ENCODE measurements around the gene CACTIN.

The CACTIN gene

GRCh38 chr19:3671680-3672574 lies 45.3 kb upstream of the CACTIN start:
- peak; percentile 36 to 52 for DNase-seq (ENCODE audit: low read depth in 2 of 2)
- H3K4me3 ChIP-seq (replicated peaks in 1 of 2; ENCODE audit: low read depth in 2 of 2, low read length in 2 of 2), result no peak overlapping the region
- peak; percentile 11 for TF ChIP-seq CTCF (IDR thresholded peaks at IDR 0.05; ENCODE audit: low read depth, low read length)

GRCh38 chr19:3670796-3671679 lies 44.4 kb upstream of the CACTIN start:
- no peak for TF ChIP-seq CTCF (IDR thresholded peaks at IDR 0.05; ENCODE audit: low read depth, low read length)
- peak overlapping the region in 1 of 2 donors; percentile 36 for H3K4me3 ChIP-seq (replicated peaks in 1 of 2; ENCODE audit: low read depth in 2 of 2, low read length in 2 of 2)

GRCh38 chr19:3669947-3670795 lies 43.6 kb upstream of the CACTIN start:
- DNase-seq (ENCODE audit: low read depth in 2 of 2), result peak; percentile 93 to 97
- TF ChIP-seq CTCF (IDR thresholded peaks at IDR 0.05; ENCODE audit: low read depth, low read length), result no peak

More at GRCh38 chr19:3670796-3671679, 44.4 kb upstream of the CACTIN start:
- peak; percentile 86 to 87 for DNase-seq (ENCODE audit: low read depth in 2 of 2)

DNA sequence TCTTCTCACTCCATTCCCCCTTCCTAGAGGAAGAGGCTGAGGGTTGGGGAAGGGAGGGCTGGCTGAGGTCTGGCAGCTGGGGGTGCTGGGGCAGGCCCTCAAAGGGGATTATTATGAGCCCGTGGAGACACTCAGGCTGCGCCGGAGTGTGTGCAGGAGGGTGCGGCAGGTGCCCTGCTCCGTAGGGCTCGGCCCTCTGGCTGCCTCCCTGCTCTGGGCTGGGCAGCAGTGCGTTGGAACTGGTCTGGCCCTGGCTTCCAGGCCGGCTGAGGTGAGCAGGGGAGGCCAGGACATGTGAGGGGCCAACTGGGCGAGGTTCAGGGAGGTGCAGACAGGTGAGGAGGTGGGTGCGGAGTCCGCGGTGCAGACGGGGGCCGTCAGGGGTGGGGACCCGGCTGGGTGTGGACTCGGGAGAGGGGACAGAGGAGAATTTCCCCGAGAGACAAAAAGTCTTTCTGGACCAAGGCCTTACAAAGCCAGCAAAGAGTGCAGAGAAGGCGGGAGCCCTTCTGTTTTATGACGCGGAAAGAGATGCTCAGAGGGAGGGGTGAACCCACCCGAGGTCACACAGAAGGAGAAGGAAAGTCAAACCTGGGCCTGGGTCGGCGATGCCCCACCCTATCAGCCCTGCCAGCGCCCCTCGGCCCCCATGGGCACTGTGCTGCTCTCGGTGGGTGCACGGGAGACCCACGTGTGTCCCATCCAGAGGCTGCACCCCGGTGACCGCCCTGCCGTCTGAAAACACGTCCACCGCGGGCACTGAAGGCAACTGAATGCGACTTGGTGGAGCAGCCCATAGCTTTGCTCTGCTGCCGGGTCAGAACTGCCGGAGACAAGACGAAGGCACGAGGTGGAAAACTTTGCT lies 42.7 kb upstream of the CACTIN start:
- no peak overlapping the region for H3K4me3 ChIP-seq (replicated peaks in 1 of 2; ENCODE audit: low read depth in 2 of 2, low read length in 2 of 2)
- no peak for DNase-seq (ENCODE audit: low read depth in 2 of 2)
- no peak for TF ChIP-seq CTCF (IDR thresholded peaks at IDR 0.05; ENCODE audit: low read depth, low read length)

More at GRCh38 chr19:3669947-3670795, 43.6 kb upstream of the CACTIN start:
- peak overlapping the region in 1 of 2 donors; percentile 36 for H3K4me3 ChIP-seq (replicated peaks in 1 of 2; ENCODE audit: low read depth in 2 of 2, low read length in 2 of 2)

GRCh38 chr19:3668331-3669081 lies 41.9 kb upstream of the CACTIN start:
- H3K4me3 ChIP-seq (replicated peaks in 1 of 2; ENCODE audit: low read depth in 2 of 2, low read length in 2 of 2), result no peak overlapping the region
- no peak for TF ChIP-seq CTCF (IDR thresholded peaks at IDR 0.05; ENCODE audit: low read depth, low read length)
- peak in 1 of 2 donors; percentile 20 for DNase-seq (ENCODE audit: low read depth in 2 of 2)

All from cardiac fibroblast (primary cell).